ENCODE results near the gene NEB.

Gene NEB

GRCh38 chr2:151729415-151729811 is 4.9 kb downstream of the NEB start:
- H3K4me3 ChIP-seq (ENCODE audit: low read depth in 1 of 2, low read length in 2 of 2), result no peak overlapping the region
- H3K9me3 ChIP-seq (ENCODE audit: control insufficient read depth in 1 of 2, low read length in 2 of 2), result no peaks in the 10 kb centered on the region
- H3K9ac ChIP-seq (ENCODE audit: low read depth in 1 of 2, low read length in 2 of 2), result no peak overlapping the region
- no peaks in the 10 kb centered on the region for H3K4me1 ChIP-seq (ENCODE audit: control insufficient read depth in 1 of 2, insufficient read depth in 2 of 2, low read length in 2 of 2)
- no peaks in the 10 kb centered on the region for H3K36me3 ChIP-seq (ENCODE audit: control insufficient read depth in 1 of 2, insufficient read depth in 2 of 2, low read length in 2 of 2)
- H3K27me3 ChIP-seq (ENCODE audit: control insufficient read depth in 1 of 2, insufficient read depth in 2 of 2, low read length in 2 of 2), result no peaks in the 10 kb centered on the region
- no peak overlapping the region for H3K27ac ChIP-seq (ENCODE audit: low read depth, low read length)

GRCh38 chr2:151728804-151729414 is 5.4 kb downstream of the NEB start:
- Histone ChIP-seq H3K36me3 (ENCODE audit: control insufficient read depth in 1 of 2, insufficient read depth in 2 of 2, low read length in 2 of 2) (no peaks in the 10 kb centered on the region), H3K27ac (ENCODE audit: low read depth, low read length) (no peak overlapping the region), H3K9me3 (ENCODE audit: control insufficient read depth in 1 of 2, low read length in 2 of 2) (no peaks in the 10 kb centered on the region)

GRCh38 chr2:151727593-151728552 is 6.4 kb downstream of the NEB start:
- Histone ChIP-seq H3K9me3 (ENCODE audit: control insufficient read depth in 1 of 2, low read length in 2 of 2) (no peaks in the 10 kb centered on the region), H3K27ac (ENCODE audit: low read depth, low read length) (no peak overlapping the region), H3K9ac (ENCODE audit: low read depth in 1 of 2, low read length in 2 of 2) (no peak overlapping the region), H3K4me3 (ENCODE audit: low read depth in 1 of 2, low read length in 2 of 2) (no peak overlapping the region), H3K27me3 (ENCODE audit: control insufficient read depth in 1 of 2, insufficient read depth in 2 of 2, low read length in 2 of 2) (no peaks in the 10 kb centered on the region), H3K4me1 (ENCODE audit: control insufficient read depth in 1 of 2, insufficient read depth in 2 of 2, low read length in 2 of 2) (no peaks in the 10 kb centered on the region), H3K36me3 (ENCODE audit: control insufficient read depth in 1 of 2, insufficient read depth in 2 of 2, low read length in 2 of 2) (no peaks in the 10 kb centered on the region)

More at GRCh38 chr2:151728804-151729414, 5.4 kb downstream of the NEB start:
- H3K9ac ChIP-seq (ENCODE audit: low read depth in 1 of 2, low read length in 2 of 2), result no peak overlapping the region
- H3K4me3 ChIP-seq (ENCODE audit: low read depth in 1 of 2, low read length in 2 of 2), result no peak overlapping the region
- H3K4me1 ChIP-seq (ENCODE audit: control insufficient read depth in 1 of 2, insufficient read depth in 2 of 2, low read length in 2 of 2), result no peaks in the 10 kb centered on the region
- no peaks in the 10 kb centered on the region for H3K27me3 ChIP-seq (ENCODE audit: control insufficient read depth in 1 of 2, insufficient read depth in 2 of 2, low read length in 2 of 2)

GRCh38 chr2:151721161-151721560 is 13.1 kb downstream of the NEB start:
- no peaks in the 10 kb centered on the region for H3K36me3 ChIP-seq (ENCODE audit: control insufficient read depth in 1 of 2, insufficient read depth in 2 of 2, low read length in 2 of 2)
- no peak overlapping the region for H3K9ac ChIP-seq (ENCODE audit: low read depth in 1 of 2, low read length in 2 of 2)
- H3K27me3 ChIP-seq (ENCODE audit: control insufficient read depth in 1 of 2, insufficient read depth in 2 of 2, low read length in 2 of 2), result no peaks in the 10 kb centered on the region
- H3K27ac ChIP-seq (ENCODE audit: low read depth, low read length), result no peak overlapping the region
- H3K4me3 ChIP-seq (ENCODE audit: low read depth in 1 of 2, low read length in 2 of 2), result no peak overlapping the region
- H3K9me3 ChIP-seq (ENCODE audit: control insufficient read depth in 1 of 2, low read length in 2 of 2), result no peaks in the 10 kb centered on the region
- H3K4me1 ChIP-seq (ENCODE audit: control insufficient read depth in 1 of 2, insufficient read depth in 2 of 2, low read length in 2 of 2), result no peaks in the 10 kb centered on the region

GRCh38 chr2:151720521-151720920 is 13.8 kb downstream of the NEB start:
- Histone ChIP-seq H3K4me1 (ENCODE audit: control insufficient read depth in 1 of 2, insufficient read depth in 2 of 2, low read length in 2 of 2) (no peaks in the 10 kb centered on the region), H3K36me3 (ENCODE audit: control insufficient read depth in 1 of 2, insufficient read depth in 2 of 2, low read length in 2 of 2) (no peaks in the 10 kb centered on the region), H3K27ac (ENCODE audit: low read depth, low read length) (no peak overlapping the region), H3K9me3 (ENCODE audit: control insufficient read depth in 1 of 2, low read length in 2 of 2) (no peaks in the 10 kb centered on the region), H3K4me3 (ENCODE audit: low read depth in 1 of 2, low read length in 2 of 2) (no peak overlapping the region), H3K27me3 (ENCODE audit: control insufficient read depth in 1 of 2, insufficient read depth in 2 of 2, low read length in 2 of 2) (no peaks in the 10 kb centered on the region), H3K9ac (ENCODE audit: low read depth in 1 of 2, low read length in 2 of 2) (no peak overlapping the region)

GRCh38 chr2:151718796-151719195 is 15.5 kb downstream of the NEB start:
- H3K4me1 ChIP-seq (ENCODE audit: control insufficient read depth in 1 of 2, insufficient read depth in 2 of 2, low read length in 2 of 2), result no peaks in the 10 kb centered on the region
- H3K9me3 ChIP-seq (ENCODE audit: control insufficient read depth in 1 of 2, low read length in 2 of 2), result no peaks in the 10 kb centered on the region
- H3K27me3 ChIP-seq (ENCODE audit: control insufficient read depth in 1 of 2, insufficient read depth in 2 of 2, low read length in 2 of 2), result no peaks in the 10 kb centered on the region
- no peak overlapping the region for H3K27ac ChIP-seq (ENCODE audit: low read depth, low read length)
- H3K36me3 ChIP-seq (ENCODE audit: control insufficient read depth in 1 of 2, insufficient read depth in 2 of 2, low read length in 2 of 2), result no peaks in the 10 kb centered on the region
- no peak overlapping the region for H3K4me3 ChIP-seq (ENCODE audit: low read depth in 1 of 2, low read length in 2 of 2)
- H3K9ac ChIP-seq (ENCODE audit: low read depth in 1 of 2, low read length in 2 of 2), result no peak overlapping the region

GRCh38 chr2:151718247-151718646 is 16.0 kb downstream of the NEB start:
- no peaks in the 10 kb centered on the region for H3K27me3 ChIP-seq (ENCODE audit: control insufficient read depth in 1 of 2, insufficient read depth in 2 of 2, low read length in 2 of 2)
- no peak overlapping the region for H3K27ac ChIP-seq (ENCODE audit: low read depth, low read length)
- H3K4me1 ChIP-seq (ENCODE audit: control insufficient read depth in 1 of 2, insufficient read depth in 2 of 2, low read length in 2 of 2), result no peaks in the 10 kb centered on the region
- H3K9ac ChIP-seq (ENCODE audit: low read depth in 1 of 2, low read length in 2 of 2), result no peak overlapping the region
- no peak overlapping the region for H3K4me3 ChIP-seq (ENCODE audit: low read depth in 1 of 2, low read length in 2 of 2)
- H3K9me3 ChIP-seq (ENCODE audit: control insufficient read depth in 1 of 2, low read length in 2 of 2), result no peaks in the 10 kb centered on the region
- no peaks in the 10 kb centered on the region for H3K36me3 ChIP-seq (ENCODE audit: control insufficient read depth in 1 of 2, insufficient read depth in 2 of 2, low read length in 2 of 2)

GRCh38 chr2:151716721-151717120 is 17.6 kb downstream of the NEB start:
- Histone ChIP-seq H3K9ac (ENCODE audit: low read depth in 1 of 2, low read length in 2 of 2) (no peak overlapping the region), H3K9me3 (ENCODE audit: control insufficient read depth in 1 of 2, low read length in 2 of 2) (no peaks in the 10 kb centered on the region), H3K27me3 (ENCODE audit: control insufficient read depth in 1 of 2, insufficient read depth in 2 of 2, low read length in 2 of 2) (no peaks in the 10 kb centered on the region), H3K4me3 (ENCODE audit: low read depth in 1 of 2, low read length in 2 of 2) (no peak overlapping the region), H3K36me3 (ENCODE audit: control insufficient read depth in 1 of 2, insufficient read depth in 2 of 2, low read length in 2 of 2) (no peaks in the 10 kb centered on the region), H3K4me1 (ENCODE audit: control insufficient read depth in 1 of 2, insufficient read depth in 2 of 2, low read length in 2 of 2) (no peaks in the 10 kb centered on the region), H3K27ac (ENCODE audit: low read depth, low read length) (no peak overlapping the region)

GRCh38 chr2:151713291-151713903 is 20.9 kb downstream of the NEB start:
- Histone ChIP-seq H3K4me3 (ENCODE audit: low read depth in 1 of 2, low read length in 2 of 2) (no peak overlapping the region), H3K36me3 (ENCODE audit: control insufficient read depth in 1 of 2, insufficient read depth in 2 of 2, low read length in 2 of 2) (no peaks in the 10 kb centered on the region), H3K27ac (ENCODE audit: low read depth, low read length) (no peak overlapping the region), H3K27me3 (ENCODE audit: control insufficient read depth in 1 of 2, insufficient read depth in 2 of 2, low read length in 2 of 2) (no peaks in the 10 kb centered on the region), H3K9me3 (ENCODE audit: control insufficient read depth in 1 of 2, low read length in 2 of 2) (no peaks in the 10 kb centered on the region), H3K4me1 (ENCODE audit: control insufficient read depth in 1 of 2, insufficient read depth in 2 of 2, low read length in 2 of 2) (no peaks in the 10 kb centered on the region), H3K9ac (ENCODE audit: low read depth in 1 of 2, low read length in 2 of 2) (no peak overlapping the region)

- Histone ChIP-seq H3K36me3 (ENCODE audit: control insufficient read depth in 1 of 2, insufficient read depth in 2 of 2, low read length in 2 of 2) (no peaks in the 10 kb centered on the region), H3K27me3 (ENCODE audit: control insufficient read depth in 1 of 2, insufficient read depth in 2 of 2, low read length in 2 of 2) (no peaks in the 10 kb centered on the region), H3K9me3 (ENCODE audit: control insufficient read depth in 1 of 2, low read length in 2 of 2) (no peaks in the 10 kb centered on the region), H3K4me1 (ENCODE audit: control insufficient read depth in 1 of 2, insufficient read depth in 2 of 2, low read length in 2 of 2) (no peaks in the 10 kb centered on the region), H3K27ac (ENCODE audit: low read depth, low read length) (no peak overlapping the region), H3K4me3 (ENCODE audit: low read depth in 1 of 2, low read length in 2 of 2) (no peak overlapping the region), H3K9ac (ENCODE audit: low read depth in 1 of 2, low read length in 2 of 2) (no peak overlapping the region)
These were observed 23.3 kb downstream of the NEB start for GRCh38 chr2:151711025-151711424.
